Measurements from ENCODE around the gene CCDC179.

The CCDC179 gene

GRCh38 chr11:22860241-22860640 is at the start of gene CCDC179:
Gene CCDC179 (minus strand): TSS chr11:22860474. CDS start chr11:22860421, 53 bp downstream.
- DNase-seq: no peak

GRCh38 chr11:22903782-22904181 is 43.5 kb upstream of the CCDC179 start:
- DNase-seq: no peak

GRCh38 chr11:22901603-22902002 is 41.3 kb upstream of the CCDC179 start:
- no peak for DNase-seq

GRCh38 chr11:22900764-22901486 is 40.7 kb upstream of the CCDC179 start:
- DNase-seq: no peak

- DNase-seq: no peak
Observed at GRCh38 chr11:22898036-22898435, 37.8 kb upstream of the CCDC179 start.

GRCh38 chr11:22890227-22890626 is 30.0 kb upstream of the CCDC179 start:
- no peak for DNase-seq

GRCh38 chr11:22884217-22884616 is 23.9 kb upstream of the CCDC179 start:
- DNase-seq: no peak

- DNase-seq: no peak
Observed at GRCh38 chr11:22879630-22880029, 19.4 kb upstream of the CCDC179 start.

- DNase-seq: no peak
Observed at GRCh38 chr11:22878604-22879003, 18.3 kb upstream of the CCDC179 start.

- no peak for DNase-seq
Observed at GRCh38 chr11:22878039-22878438, 17.8 kb upstream of the CCDC179 start.

- DNase-seq: peak; percentile 57 to 60
Observed at GRCh38 chr11:22875869-22876473, 15.7 kb upstream of the CCDC179 start.

- no peak for DNase-seq
Observed at GRCh38 chr11:22869325-22869724, 9.1 kb upstream of the CCDC179 start.

- no peak for DNase-seq
Observed at GRCh38 chr11:22859756-22860155, 518 bp downstream of the CCDC179 start.

- no peak for DNase-seq
Observed at GRCh38 chr11:22851477-22851876, 8.8 kb downstream of the CCDC179 start.

- no peak for DNase-seq
Observed at GRCh38 chr11:22846726-22847125, 13.5 kb downstream of the CCDC179 start.

- DNase-seq: no peak
Observed at GRCh38 chr11:22832315-22833015, 27.8 kb downstream of the CCDC179 start.

- DNase-seq: no peak
Observed at GRCh38 chr11:22830082-22830414, 30.2 kb downstream of the CCDC179 start.

GRCh38 chr11:22829231-22830081 is 30.8 kb downstream of the CCDC179 start, which contains the start of gene SVIP:
Gene SVIP (minus strand): TSS chr11:22829801. CDS start chr11:22829748, 53 bp downstream.
- DNase-seq: peak; percentile 93 to 95

GRCh38 chr11:22828373-22828772 is 31.9 kb downstream of the CCDC179 start:
- DNase-seq: no peak

GRCh38 chr11:22822203-22822602 is 38.1 kb downstream of the CCDC179 start:
- no peak for DNase-seq

GRCh38 chr11:22809893-22810292 is 50.4 kb downstream of the CCDC179 start:
- no peak for DNase-seq

GRCh38 chr11:22808571-22809197 is 51.6 kb downstream of the CCDC179 start:
- no peak for DNase-seq

Measured in stimulated activated CD4-positive, alpha-beta T cell treated with anti-CD3 and anti-CD28 coated beads, Interleukin-2, amount 100 ng/mL, for 48 hours (primary cell).